OCI-LY7 (cell line): ENCODE measurements around the gene SAFB2. TPM values are rescaled to one million over a fixed set of nuclear protein-coding genes. Genes with fewer than 3 reads are reported as not detected.
A peak's percentile ranks its signal among the peaks of the same experiment; 100 is the strongest.

ENCODE experiments used
- BruUV-seq: library from RNA; stranded (reverse); fragments of 400-500 nt; replicated peaks from 2 replicates; lab custom pipeline; 2021; lab: Mats Ljungman, UMichigan
- CTCF ChIA-PET: fragments of 300-600 bp; sonication (Branson Sonifier 250); formaldehyde crosslinking; loops from one replicate; lab custom pipeline; 2022; ENCODE audit warnings: antibody characterized with exemption; ENCODE audit not compliant: unreplicated experiment; lab: Charles Lee
- POLR2A ChIA-PET: fragments of 300-600 bp; sonication (Branson Sonifier 250); formaldehyde crosslinking; loops from one replicate; lab custom pipeline; 2022; ENCODE audit warnings: antibody characterized with exemption; lab: Charles Lee
- DNase-seq: peaks from one replicate; pipeline ENCODE4 v3.0.0-alpha.2; 2015; ENCODE audit warnings: low spot score
- H2AFZ ChIP-seq: fragments of 200-600 bp; sonication (generic), shearing (Covaris generic); 2 replicates; pipeline ENCODE4 v1.6.1; 2014; ENCODE audit warnings: mild to moderate bottlenecking, antibody characterized with exemption, low read length, moderate library complexity
- H3K27ac ChIP-seq: fragments of 200-600 bp; sonication (generic); 2 replicates; pipeline ENCODE4 v1.5.1; 2014; ENCODE audit warnings: mixed run types, low read depth, mild to moderate bottlenecking, moderate library complexity, low read length, inconsistent platforms; ENCODE audit not compliant: poor library complexity, severe bottlenecking
- H3K36me3 ChIP-seq: fragments of 200-600 bp; sonication (generic); 2 replicates; pipeline ENCODE4 v1.6.1; 2014; ENCODE audit warnings: mild to moderate bottlenecking, antibody characterized with exemption, low read length, moderate library complexity, mixed read lengths; ENCODE audit not compliant: insufficient read depth
- H3K4me1 ChIP-seq: fragments of 200-600 bp; sonication (generic); 2 replicates; pipeline ENCODE4 v1.5.1; 2014; ENCODE audit warnings: mild to moderate bottlenecking, low read length; ENCODE audit not compliant: insufficient read depth, poor library complexity, severe bottlenecking
- H3K4me2 ChIP-seq: fragments of 200-600 bp; sonication (generic); 2 replicates; pipeline ENCODE4 v1.6.1; 2014; ENCODE audit warnings: mild to moderate bottlenecking, low read length
- H3K4me3 ChIP-seq: fragments of 200-600 bp; sonication (generic); 2 replicates; pipeline ENCODE4 v1.5.1; 2014; ENCODE audit warnings: mild to moderate bottlenecking, low read depth, low read length; ENCODE audit not compliant: poor library complexity, severe bottlenecking
- H3K79me2 ChIP-seq: fragments of 200-600 bp; sonication (generic); 2 replicates; pipeline ENCODE4 v1.6.1; 2016; ENCODE audit warnings: low read depth, mild to moderate bottlenecking, low read length, moderate library complexity, mixed read lengths; ENCODE audit not compliant: insufficient read depth
- H3K9me2 ChIP-seq: fragments of 200-600 bp; sonication (generic); 2 replicates; pipeline ENCODE4 v1.6.1; 2016; ENCODE audit warnings: mild to moderate bottlenecking, low read length, mixed read lengths; ENCODE audit not compliant: insufficient read depth
- H3K9me3 ChIP-seq: fragments of 200-600 bp; sonication (generic); 2 replicates; pipeline ENCODE4 v1.6.1; 2014; ENCODE audit warnings: mild to moderate bottlenecking, mixed run types, low read length, mixed read lengths
- H4K20me1 ChIP-seq: fragments of 200-600 bp; sonication (generic); 2 replicates; pipeline ENCODE4 v1.6.1; 2014; ENCODE audit warnings: mild to moderate bottlenecking, antibody characterized with exemption, low read length, moderate library complexity, mixed read lengths; ENCODE audit not compliant: insufficient read depth
- CTCF ChIP-seq: fragments of 200-600 bp; sonication (generic); conservative IDR thresholded peaks from 2 replicates; pipeline ENCODE4 v1.5.1; 2014; ENCODE audit warnings: mild to moderate bottlenecking, antibody characterized with exemption, low read length, moderate library complexity, mixed read lengths
- EZH2phosphoT487 ChIP-seq: fragments of 200-600 bp; sonication (generic); IDR thresholded peaks from 2 replicates; pipeline ENCODE4 v1.6.1; 2018; ENCODE audit warnings: low read depth, borderline replicate concordance, mild to moderate bottlenecking, mixed run types, antibody characterized with exemption, low read length, moderate library complexity, mixed read lengths
- intact Hi-C: fragments of 100-400 bp; cut with micrococcal nuclease; formaldehyde crosslinking; loops from one replicate; pipeline ENCODE4 v1.10.0; 2022; ENCODE audit not compliant: unreplicated experiment
- total RNA-seq, 2 experiments: library from RNA; depleted of rRNA in 1 of 2; stranded (reverse); fragments of >200 nt in 1 of 2; shearing (Covaris generic) in 1 of 2; gene quantifications; 2 replicates each; pipeline ENCODE4 v1.2.3, GENCODE V29; 2014 to 2022

SAFB2 gene
- total RNA-seq, 2 experiments from 2014 or later = 52.8 to 111 TPM

DNA sequence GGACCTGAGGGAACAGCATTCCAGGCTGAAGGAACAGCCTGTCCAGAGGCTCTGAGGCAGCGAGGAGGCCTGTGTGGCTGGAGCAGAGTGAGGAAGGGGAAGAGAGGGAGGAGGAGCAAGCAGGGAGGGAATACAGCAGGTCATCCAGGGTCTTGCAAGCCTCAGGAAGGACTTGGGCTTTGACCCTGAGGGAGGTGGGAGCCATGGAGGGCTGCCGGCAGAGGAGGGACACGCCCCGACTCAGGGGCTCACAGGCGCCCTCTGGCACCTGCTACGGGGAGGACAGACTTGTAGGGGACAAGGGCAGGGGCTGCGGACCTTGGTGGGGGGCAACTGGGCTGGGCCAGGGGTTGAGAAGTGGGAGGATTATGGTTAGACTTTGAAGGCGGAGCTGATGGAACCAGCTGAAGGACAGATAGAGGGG, 59.6 kb downstream of the SAFB2 start:
- H3K9me2 ChIP-seq = no peaks in the 10 kb centered on the region
- H3K4me1 ChIP-seq = no peaks in the 10 kb centered on the region
- no peak overlapping the region for H2AFZ ChIP-seq
- no peak overlapping the region for H3K4me3 ChIP-seq
- H3K4me2 ChIP-seq = no peak overlapping the region
- no peaks in the 10 kb centered on the region for H3K36me3 ChIP-seq
- ChIA-PET POLR2A (no interaction called here), CTCF (no interaction called here)
- H3K9me3 ChIP-seq = no peaks in the 10 kb centered on the region
- no TSS peak for BruUV-seq
- intact Hi-C loops = no loop called here
- TF ChIP-seq CTCF (0 out of 2 replicates have a peak, but pooled peaks have one; percentile 18), EZH2phosphoT487 (no peak)
- H3K79me2 ChIP-seq = no peaks in the 10 kb centered on the region
- no peak for DNase-seq
- H4K20me1 ChIP-seq = no peaks in the 10 kb centered on the region
- H3K27ac ChIP-seq = no peak overlapping the region

- CTCF ChIA-PET = no interaction called here
- Histone ChIP-seq H4K20me1 (no peaks in the 10 kb centered on the region), H3K9me2 (no peaks in the 10 kb centered on the region), H3K79me2 (no peaks in the 10 kb centered on the region), H3K27ac (no peak overlapping the region), H3K4me1 (no peaks in the 10 kb centered on the region), H3K9me3 (no peaks in the 10 kb centered on the region), H3K36me3 (no peaks in the 10 kb centered on the region), H3K4me3 (no peak overlapping the region), H3K4me2 (no peak overlapping the region), H2AFZ (no peak overlapping the region)
- DNase-seq = no peak
- POLR2A ChIA-PET = no interaction called here
- no TSS peak for BruUV-seq
- TF ChIP-seq CTCF (no peak), EZH2phosphoT487 (no peak)
- intact Hi-C loops = no loop called here
Measured at GRCh38 chr19:5562280-5562679, 60.3 kb downstream of the SAFB2 start.

GRCh38 chr19:5561559-5561958, 61.0 kb downstream of the SAFB2 start:
- H3K4me2 ChIP-seq = no peak overlapping the region
- no peaks in the 10 kb centered on the region for H3K9me2 ChIP-seq
- no peaks in the 10 kb centered on the region for H3K9me3 ChIP-seq
- intact Hi-C loops = no loop called here
- BruUV-seq = no TSS peak
- H3K27ac ChIP-seq = no peak overlapping the region
- H3K36me3 ChIP-seq = no peaks in the 10 kb centered on the region
- H3K4me1 ChIP-seq = no peaks in the 10 kb centered on the region
- TF ChIP-seq CTCF (peak; percentile 75), EZH2phosphoT487 (no peak)
- ChIA-PET CTCF (no interaction called here), POLR2A (no interaction called here)
- no peak overlapping the region for H2AFZ ChIP-seq
- no peak overlapping the region for H3K4me3 ChIP-seq
- no peak for DNase-seq
- H3K79me2 ChIP-seq = no peaks in the 10 kb centered on the region
- H4K20me1 ChIP-seq = no peaks in the 10 kb centered on the region
